COR-L47 (cell line): ENCODE results near the gene NOL9.
A peak's percentile ranks its signal among the peaks of the same experiment; 100 is the strongest.

Experiments
- DNase-seq: peaks from one replicate; lab custom pipeline; 2025; lab: John Stamatoyannopoulos, UW

Gene NOL9

DNA sequence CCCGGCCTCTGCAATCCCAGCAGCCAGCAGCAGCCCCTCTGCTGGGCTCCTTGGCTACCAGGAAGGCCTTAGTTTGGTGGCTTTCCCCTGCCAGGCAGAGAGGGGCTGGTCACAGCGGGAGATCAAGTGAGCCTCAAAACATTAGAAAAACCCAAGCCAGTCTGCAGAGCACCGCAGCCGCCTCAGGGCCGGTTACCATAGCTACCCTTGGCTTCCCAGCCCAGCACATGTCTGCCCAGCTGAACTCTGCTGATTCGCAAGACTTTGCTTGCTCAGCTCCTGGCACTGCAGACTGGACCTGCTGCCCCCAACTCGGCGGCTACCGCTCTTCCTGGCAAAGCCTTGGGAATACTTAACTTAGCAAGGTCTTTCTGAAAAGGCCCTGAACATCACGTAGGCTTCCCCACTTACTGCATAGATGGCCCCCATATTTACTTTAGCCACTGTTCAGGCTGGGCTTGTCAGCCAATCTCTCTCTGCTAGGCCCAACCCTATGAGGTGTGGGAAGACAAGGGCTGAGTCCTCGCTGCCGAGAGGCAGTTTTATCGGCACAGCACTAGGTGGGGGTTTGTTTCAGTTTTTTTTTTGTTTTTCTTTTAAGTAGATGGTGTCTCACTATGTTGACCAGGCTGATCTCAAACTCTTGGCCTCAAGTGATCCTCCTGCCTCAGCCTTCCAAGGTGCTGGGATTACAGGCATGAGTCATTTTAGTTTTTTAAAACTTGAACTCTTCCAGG lies 34.2 kb downstream of the NOL9 start:
- peak; percentile 73 for DNase-seq

DNA sequence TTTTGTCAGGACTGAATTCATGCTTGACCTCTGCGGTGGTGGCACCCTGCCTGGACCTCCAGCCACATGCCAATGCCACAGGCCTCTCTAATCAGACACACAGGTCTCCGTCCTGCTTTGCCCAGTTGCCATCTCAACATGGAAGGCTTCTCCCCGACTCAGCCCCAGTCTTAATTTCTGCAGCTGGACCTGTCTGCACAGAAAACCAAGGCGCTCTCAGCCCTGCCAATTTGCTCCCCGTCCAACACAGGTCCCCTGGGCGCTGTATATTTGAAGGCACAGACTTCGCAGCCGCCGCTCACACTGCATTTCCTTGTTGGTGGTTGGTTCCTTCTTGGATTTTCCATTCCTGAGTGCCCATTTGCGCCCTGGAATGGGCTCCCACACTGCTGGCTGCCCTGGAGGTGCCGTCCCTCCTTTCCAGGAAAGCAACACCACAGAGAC lies 34.8 kb downstream of the NOL9 start:
- no peak for DNase-seq

DNA sequence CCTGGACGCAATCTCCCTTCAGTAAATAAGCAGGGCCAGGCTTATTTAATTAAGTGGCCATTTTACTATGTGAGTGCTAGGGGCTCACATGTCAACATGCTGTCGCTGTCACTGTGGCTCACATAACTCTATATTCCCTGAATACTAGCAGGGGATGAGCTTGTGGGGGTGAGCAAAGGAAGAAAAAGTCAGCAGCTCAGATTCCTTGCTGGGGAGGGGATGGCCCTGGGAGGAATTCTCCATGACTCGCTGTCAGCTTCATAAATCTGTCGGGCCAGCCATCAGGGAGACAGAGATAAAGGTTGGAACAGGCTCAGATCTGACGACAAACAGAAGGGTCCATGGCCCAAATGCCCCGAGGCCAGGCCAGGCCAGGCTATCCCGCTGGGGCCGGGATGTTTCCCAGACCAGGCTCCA lies 36.9 kb downstream of the NOL9 start:
- no peak for DNase-seq

DNA sequence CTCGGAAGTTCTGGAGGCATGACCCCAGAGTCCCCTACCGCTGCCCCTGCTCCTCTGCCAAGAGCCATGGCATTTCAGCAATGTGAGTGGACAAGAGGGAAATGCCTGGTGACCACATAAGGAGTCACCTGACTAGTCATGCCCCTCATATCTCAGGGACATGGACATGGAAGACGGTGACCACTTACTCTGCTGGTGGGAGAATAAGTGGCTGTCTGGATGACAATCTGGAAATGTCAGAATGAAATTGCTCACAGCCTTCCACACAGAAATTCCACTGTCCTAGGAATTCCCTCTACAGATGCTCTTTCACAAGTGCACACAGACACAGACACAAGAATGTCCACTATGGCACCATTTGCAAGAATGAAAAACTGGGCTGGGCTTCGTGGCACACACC lies 38.5 kb downstream of the NOL9 start:
- no peak for DNase-seq

DNA sequence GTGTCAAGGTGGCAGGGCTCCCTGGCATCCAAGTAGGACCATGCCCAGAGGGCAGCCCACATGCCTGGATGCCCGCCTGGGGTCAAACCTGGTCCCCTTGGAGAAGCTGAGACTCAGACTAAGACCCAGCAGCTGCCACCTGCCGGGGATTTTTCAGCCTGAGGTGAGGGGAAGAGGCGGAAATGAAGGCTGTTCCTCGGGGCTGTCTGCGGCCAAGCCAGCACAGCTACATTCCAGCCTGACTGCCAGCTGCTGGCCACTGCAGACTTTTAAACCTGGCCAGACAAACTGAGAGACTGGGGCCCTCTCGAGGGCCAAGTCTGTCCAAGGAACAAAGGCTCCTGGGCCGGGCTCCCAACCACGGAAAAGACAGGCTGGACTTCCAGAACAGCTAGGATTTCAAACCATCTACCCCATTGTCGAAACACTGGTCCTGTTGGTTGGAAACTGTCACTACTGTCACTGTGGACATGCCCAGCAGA lies 41.0 kb downstream of the NOL9 start:
- DNase-seq, result no peak

DNA sequence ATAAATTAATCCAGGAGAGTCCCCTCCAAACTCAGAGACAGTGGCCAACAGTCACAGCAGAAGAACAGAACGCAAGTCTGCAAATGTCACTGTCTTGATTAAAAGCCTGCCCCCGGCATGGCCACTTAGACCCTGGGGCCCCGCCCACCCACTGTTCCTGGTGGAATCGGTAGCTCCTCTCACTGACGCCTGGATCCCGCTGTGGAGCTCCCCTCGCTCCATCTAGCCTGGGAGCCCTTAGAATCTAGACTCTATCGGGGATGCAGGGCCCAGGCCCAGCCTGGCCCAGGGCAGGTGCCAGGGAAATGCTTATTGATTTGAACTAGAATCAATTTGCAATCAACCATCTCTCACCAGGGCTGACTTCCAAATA lies 41.4 kb downstream of the NOL9 start:
- no peak for DNase-seq

DNA sequence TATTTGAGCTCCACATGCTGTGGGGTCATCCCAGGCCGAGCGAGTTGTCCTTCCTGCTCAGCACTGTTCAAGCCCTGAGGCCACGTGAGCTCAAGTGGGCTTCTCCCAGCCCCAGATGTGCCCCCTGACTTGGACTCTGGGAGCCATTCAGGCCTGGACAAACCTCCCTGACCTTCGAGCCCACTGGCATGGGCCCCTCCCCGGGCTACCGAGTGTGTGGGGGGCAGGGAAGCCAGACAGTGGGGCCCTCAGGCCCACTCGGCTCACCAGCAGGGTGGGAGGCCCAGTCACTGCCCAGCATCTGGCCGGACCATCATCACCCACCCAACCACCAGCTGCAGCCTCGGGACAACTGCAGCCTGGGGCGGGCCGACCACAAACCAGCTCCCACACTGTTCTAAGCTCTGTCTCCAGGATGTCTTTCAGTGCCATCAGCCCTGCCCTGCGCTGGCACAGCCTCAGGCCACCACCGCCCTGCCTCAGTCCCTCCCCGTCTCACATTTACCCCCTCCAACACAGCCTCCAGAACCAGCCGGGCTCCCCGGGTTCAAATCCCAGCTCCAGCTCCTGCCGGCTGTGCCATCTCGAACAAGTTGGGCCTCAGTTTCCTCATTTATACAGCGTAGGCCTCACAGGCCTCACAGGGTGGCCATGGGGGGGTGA lies 41.9 kb downstream of the NOL9 start:
- DNase-seq, result no peak

DNA sequence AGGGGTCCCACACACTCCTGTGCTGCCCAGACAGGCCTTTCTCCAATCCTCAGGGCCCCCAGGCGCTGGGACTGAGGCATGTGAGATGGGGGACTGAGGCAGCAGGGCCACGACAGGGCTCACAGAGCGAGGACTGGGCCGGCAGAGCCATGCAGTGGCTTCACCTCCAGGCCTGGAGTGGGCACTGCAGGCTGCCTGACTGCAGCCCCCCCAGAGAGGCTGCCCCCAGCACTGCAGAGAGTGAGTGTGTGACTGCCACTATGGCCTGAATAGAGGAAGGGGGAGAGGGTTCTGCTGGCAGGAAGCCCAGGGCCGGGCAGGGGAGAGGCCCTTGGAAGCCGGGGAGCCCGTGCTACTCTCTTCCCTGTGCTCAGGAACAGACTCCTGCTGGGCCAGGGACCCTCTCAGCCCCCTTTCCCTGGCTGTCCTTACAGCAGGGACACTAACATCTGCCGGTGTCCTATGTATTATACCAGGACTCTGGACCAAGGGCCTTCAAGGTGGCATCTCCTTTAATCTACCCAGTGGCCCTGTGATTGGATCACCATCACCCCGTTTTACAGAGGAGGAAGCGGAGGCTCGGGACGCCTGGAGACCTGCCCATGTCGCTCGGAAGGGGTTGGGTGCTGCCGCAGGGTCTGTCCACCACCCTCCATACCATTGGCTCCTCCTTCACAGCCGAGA lies 42.6 kb downstream of the NOL9 start:
- DNase-seq, result no peak

DNA sequence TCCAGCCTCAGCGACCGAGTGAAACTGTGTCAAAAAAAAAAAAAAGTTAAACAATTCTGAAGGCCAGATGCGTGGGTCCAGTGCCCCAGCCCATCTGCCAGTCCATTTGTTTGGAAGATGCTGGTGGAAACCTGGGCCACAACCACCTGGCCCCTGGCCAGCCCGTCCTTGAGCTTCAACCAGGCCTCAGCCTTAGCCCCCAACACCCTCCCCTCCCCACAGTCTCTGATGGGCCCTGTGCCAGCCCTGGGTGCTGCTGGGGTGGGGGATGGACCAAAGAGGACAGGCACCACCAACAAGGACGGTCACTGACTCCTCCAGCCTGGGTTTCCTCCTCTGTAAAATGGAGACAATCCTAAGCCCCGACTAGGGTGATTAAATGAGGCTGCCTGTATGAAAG lies 43.3 kb downstream of the NOL9 start:
- DNase-seq, result no peak

DNA sequence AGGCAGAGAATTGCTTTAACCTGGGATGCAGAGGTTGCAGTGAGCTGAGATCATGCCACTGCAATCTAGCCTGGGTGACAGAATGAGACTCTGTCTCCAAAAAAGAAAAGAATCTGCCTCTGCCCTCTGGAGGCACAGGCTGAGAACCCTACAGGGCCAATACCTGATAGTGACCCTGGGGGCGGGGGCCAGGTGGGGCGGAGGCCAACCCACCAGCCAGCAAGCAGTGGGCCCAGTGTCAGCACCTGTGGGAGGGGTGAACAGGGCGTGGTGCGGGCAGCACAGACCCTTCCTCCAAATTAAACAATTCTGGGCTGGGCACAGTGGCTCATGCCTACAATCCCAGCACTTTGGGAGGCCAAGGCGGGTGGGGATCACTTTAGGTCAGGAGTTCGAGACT lies 43.8 kb downstream of the NOL9 start:
- DNase-seq, result no peak

DNA sequence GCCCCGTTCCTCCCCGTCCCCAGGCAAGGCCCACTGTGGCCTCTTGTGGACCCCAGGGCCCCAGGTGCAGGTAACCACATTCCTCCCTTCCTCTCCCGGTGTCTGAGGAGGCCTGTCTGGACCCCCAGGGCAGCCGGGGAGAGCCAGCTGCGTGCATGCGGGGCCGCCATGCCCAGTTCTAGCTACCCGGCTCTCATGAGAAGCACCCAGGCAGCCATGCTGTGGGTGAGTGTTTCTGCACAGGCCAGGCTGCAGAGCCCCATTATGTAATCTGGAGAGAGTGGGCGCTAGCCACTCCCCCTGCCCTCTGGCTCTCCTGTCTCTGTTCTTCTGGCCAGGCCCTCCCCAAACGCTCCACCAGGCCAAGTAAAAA lies 44.4 kb downstream of the NOL9 start:
- no peak for DNase-seq

DNA sequence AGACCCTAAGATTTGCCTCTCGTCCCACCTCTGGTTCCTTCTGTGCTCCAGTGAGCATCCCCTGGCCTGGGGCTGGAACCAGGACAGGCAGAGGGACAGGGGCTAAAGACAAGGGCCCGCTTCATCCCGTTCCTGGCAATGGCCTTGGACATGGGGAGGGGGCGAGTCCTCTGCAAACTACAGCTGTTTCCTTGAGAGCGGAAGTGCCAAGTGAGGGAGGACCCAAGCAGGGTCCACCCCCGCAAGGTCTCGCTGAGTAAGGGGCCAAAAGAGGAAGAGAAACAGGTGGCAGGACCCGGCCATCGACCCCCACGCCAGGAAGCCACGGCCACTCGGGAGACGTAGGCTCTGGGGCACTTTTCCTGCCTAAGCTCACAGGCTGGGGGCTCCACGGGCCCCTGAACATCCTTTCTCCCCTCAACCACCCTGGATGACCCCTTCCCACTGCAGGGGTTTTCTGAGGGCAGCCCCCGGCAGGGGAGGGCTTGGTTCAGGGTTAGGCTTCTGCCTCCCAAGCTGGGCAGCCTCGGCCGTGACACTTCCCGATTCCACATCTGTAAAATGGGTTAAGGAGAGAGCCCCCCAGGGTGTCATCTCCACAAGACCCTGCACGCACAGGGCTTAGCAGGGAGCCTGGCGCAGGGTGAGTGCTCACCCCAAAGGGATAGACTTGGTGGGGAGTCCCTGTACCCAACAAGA lies 44.9 kb downstream of the NOL9 start:
- DNase-seq, result no peak

DNA sequence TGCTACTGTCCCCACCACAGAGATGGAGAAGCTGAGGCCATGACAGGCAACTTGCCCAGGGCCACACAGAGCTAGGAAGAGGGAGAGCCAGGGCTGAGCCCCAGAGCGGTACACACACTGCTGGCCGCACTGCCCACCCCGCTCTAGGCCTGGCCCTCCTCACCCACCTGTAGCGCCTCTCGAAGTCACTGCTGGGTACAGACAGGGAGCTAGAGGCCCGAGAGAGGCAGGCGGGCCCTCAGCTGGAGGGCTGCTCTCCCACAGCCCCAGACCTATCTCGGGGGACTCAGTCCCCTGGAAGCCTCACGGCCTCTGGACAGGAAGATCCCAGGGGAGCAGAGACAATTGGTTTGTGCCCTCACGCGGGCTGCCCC lies 45.5 kb downstream of the NOL9 start:
- DNase-seq, result no peak

DNA sequence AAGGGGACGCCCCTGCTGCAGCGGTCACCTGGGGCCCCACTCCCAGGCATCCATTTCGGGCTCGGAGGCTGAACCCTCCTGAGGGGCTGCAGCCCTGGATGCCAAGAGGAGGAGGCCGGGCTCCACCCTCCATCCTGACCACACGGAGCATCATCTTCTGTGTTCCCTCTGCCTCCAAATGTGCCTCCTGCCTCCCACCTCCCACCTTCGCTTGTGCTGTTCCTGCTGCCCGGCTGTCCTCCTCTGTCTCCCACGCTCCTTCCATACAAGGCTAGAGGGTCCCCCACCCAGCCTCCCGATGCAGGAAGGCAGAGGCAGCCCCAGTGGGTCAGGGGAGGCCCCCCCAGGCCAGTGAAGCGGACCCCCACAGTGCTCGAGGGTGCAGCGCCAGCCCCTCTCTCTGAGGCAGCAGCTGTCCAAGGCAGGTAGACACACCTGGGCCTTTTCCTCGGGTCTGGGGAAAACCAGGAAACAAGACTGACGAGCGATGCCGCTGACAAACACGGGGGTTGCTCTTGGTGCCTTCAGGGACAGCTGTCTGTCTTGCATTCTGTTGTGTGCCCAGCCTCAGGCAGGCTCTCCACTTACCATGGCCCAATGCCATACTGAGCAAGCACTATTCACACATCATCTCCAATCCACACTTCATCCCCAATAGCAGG lies 46.0 kb downstream of the NOL9 start:
- DNase-seq, result no peak

DNA sequence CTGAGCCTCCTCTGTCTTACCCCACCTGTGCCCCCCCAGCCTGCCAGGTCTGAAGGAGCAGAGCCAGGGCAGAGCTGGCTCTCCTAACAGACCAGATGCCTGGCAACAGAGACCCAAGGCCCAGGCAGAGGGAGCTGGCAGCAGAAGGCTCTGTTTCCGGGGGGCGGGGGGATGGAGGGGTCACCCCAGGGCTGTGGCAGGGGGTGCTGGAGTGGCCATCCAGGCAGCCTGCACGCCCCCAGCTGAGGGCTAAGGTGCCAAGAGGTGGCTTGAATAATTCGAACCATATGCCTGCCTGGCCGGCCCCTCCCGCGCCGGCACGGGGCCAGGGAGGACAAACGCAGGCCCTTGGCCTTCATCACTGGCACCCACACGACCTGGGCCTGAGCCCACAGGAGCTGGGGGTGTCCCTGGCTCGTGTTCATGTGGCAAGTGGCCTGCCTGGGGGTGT lies 46.8 kb downstream of the NOL9 start:
- no peak for DNase-seq

DNA sequence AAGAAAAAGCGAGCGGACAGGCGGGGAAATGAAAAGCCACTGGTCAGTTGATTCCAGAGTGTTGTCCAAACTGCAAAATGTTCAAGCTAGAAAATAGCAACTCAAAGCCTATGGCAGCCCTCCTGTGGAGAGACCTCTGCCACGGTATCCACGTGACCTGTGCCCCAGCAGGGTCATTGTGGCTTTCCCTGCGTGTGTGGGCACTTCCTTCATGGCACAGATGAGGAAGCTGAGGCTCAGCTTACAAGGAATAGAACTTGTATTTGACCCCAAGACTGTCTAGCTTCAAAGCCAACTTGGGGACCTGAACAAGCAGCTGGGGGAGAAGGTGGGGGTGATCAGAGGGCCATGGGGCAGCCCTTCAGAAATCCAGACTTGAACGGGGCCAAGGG lies 47.3 kb downstream of the NOL9 start:
- DNase-seq, result no peak

DNA sequence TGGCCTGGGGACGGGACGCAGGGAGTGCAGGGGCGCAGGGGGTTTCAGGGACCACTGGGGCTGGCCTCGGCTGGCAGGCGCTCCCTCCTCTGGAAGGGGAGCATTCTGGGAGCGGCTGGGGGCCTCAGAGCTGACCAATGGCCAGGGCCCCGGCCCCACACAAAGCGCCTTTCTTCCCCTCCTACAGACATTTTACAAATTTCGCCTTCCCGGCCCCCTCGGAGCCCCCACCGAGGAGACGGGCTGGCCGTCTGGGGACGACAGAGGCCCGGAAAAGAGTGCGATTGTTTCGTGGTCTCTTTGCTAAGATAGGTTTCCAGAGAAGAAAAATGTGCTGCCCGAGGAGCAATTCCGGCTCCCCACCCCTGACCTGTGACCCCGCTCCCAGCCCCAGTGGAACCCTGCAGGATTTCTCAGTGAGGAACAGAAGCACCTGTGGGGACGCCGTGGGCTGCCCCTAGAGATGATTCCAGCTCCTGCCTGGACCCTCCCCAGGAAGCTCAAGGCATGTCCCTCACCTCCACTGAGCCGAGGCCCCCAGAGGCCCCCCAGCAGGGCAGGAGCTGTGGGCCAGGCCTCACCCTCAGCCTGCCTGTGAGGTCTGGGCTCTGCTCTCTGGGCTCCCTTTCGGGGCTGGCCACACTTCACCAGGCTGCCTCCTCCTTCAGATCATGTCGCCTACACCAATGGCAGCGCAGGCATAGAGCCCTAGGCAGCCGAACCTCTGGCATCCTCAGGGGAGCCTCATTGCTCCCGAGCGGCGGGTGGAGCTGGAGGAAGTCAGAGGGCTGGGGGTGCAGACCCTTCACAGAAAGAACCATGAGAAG lies 47.9 kb downstream of the NOL9 start:
- no peak for DNase-seq

DNA sequence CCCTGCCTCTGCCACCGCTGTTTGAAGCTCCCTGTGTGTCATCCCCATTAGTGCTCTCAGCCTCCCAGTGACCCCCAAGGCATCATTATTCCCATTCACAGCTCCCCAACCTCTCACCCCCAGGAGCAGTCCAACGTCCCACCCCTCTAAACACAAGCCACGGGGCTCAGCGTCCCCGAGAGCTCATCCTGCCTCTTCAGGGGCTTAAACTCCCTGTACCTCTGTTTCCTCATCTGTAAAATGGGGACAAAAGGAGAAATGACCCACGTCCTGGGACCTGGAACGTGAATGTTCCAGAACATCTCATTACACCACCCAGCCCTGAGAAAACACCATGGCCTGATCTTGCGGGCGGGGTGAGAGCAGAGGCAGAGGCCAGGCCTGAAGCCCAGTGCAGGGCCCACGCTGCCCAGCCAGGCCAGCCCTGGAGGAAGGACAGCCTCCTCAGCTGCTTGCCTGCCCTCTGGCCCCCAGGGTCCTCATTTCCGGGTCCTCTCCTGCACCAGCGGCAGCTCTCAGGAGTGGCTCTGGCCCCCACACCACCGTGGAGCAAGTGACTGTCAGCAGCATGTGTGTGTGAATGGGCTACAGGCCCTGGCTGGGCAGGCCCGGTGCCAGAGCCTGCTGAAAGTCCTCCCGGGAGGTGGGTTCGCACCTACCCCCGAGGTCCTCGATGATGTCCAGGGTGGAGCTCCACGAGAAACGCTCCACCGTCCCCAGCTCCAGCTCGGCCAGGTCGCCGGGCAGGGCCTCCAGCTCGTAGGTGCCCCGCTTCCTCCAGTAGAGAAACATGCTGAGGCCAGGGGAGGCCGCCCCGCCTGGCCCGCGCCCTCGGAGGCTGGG lies 48.7 kb downstream of the NOL9 start:
- DNase-seq, result no peak

DNA sequence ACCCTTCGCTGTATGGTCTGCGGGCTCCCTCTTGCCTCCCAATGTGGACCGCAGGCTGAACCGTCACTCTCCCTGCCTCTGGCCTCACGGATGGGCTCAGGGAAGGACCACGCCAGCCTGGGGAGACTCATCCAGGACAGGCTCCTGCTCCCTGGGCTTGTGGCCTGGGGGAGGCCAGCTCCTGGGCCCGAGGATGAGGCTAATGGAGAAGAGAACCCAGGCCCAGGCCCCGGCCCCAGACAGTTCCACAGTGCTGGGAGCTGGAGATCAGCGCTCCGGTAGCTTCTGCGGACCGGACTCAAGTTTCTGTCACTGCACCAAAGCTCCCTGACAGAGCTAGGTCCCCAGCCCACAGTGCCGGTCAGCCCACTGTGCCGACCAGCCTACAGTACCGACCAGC lies 49.4 kb downstream of the NOL9 start:
- DNase-seq, result no peak

DNA sequence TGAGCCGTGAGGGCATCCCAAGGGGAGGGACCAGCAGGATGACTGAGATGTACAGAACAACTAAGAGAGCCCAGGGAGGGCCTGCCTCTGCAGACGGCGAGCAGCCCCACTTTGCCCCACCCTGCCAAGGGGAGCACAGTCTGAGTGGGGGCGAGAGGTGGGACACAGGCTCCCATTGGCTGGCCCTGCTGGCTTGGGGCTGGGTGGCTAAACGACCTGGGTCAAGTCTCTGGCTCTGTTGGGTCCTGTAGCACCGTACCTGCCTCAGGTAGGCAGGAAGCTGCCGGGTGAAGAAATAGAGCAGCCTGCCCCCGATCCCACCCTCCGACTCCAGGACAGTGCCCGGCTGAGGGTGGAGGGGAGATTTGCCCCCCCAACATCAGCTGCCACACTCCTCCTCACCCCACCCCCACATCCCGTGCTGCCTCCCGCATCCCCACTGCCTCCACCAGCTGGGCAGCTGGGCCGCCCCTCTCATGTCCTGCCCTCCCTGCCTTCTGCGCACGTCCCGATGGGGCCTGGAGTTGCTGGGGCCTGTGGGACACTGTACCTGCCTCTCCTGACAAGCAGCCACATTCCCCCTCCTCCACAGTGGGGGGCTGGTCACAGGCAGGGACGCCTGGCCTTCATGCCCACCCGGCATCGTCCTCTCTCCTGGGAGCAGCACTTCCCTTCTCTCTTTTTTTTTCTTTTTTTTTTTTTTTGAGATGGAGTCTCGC lies 50.3 kb downstream of the NOL9 start:
- DNase-seq, result no peak
